Neutrophil (primary cell): ENCODE results near the gene TNIP1.
A peak's percentile ranks its signal among the peaks of the same experiment; 100 is the strongest.

Experiments used
- H3K27ac ChIP-seq: fragments of 200-600 bp; sonication (generic); 2 replicates; pipeline ENCODE4 v1.5.1; 2016; ENCODE audit warnings: mild to moderate bottlenecking, moderate library complexity
- H3K27me3 ChIP-seq: fragments of 200-600 bp; sonication (generic); 2 replicates; pipeline ENCODE4 v1.6.0; 2016; ENCODE audit warnings: mild to moderate bottlenecking
- H3K36me3 ChIP-seq: fragments of 200-600 bp; sonication (generic); 2 replicates; pipeline ENCODE4 v1.5.1; 2017
- H3K4me1 ChIP-seq, 2 experiments: fragments of 200-600 bp in 1 of 2; sonication (generic) in 1 of 2; 1 replicate in 1 of 2; 2 replicates in 1 of 2; pipeline versions ENCODE4 v1.5.1 to v1.6.1; 2013 to 2016; ENCODE audit warnings: low read depth in 1 of 2, low read length in 1 of 2, mild to moderate bottlenecking in 1 of 2, moderate library complexity in 1 of 2; ENCODE audit not compliant: control insufficient read depth in 1 of 2, insufficient read depth in 1 of 2
- H3K4me3 ChIP-seq, 2 experiments: fragments of 200-600 bp in 1 of 2; sonication (generic) in 1 of 2; 1 replicate in 1 of 2; 2 replicates in 1 of 2; pipeline ENCODE4 v1.5.1; 2013 to 2016; ENCODE audit warnings: low read depth in 1 of 2, low read length in 1 of 2, mild to moderate bottlenecking in 1 of 2, moderate library complexity in 1 of 2
- H3K9me3 ChIP-seq: fragments of 200-600 bp; sonication (generic); 2 replicates; pipeline ENCODE4 v1.5.1; 2016
- TF ChIP-seq, protein P1 (sequence below): fragments of 200-600 bp; sonication (generic); IDR thresholded peaks from 2 replicates; pipeline ENCODE4 v1.5.1; 2016; ENCODE audit warnings: antibody characterized with exemption

The TNIP1 gene

GRCh38 chr5:151070449-151070848 is 10.4 kb downstream of the TNIP1 start:
- Histone ChIP-seq H3K36me3 (peaks cover 41% of the 10 kb centered on the region), H3K27me3 (no peaks in the 10 kb centered on the region), H3K4me1 (peaks cover 32 to 34% of the 10 kb centered on the region in 2 experiments), H3K9me3 (no peaks in the 10 kb centered on the region), H3K4me3 (no peak overlapping the region), H3K27ac (peak overlapping the region; percentile 56)
- TF ChIP-seq, protein P1, sequence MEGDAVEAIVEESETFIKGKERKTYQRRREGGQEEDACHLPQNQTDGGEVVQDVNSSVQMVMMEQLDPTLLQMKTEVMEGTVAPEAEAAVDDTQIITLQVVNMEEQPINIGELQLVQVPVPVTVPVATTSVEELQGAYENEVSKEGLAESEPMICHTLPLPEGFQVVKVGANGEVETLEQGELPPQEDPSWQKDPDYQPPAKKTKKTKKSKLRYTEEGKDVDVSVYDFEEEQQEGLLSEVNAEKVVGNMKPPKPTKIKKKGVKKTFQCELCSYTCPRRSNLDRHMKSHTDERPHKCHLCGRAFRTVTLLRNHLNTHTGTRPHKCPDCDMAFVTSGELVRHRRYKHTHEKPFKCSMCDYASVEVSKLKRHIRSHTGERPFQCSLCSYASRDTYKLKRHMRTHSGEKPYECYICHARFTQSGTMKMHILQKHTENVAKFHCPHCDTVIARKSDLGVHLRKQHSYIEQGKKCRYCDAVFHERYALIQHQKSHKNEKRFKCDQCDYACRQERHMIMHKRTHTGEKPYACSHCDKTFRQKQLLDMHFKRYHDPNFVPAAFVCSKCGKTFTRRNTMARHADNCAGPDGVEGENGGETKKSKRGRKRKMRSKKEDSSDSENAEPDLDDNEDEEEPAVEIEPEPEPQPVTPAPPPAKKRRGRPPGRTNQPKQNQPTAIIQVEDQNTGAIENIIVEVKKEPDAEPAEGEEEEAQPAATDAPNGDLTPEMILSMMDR = no peak

GRCh38 chr5:151068433-151069197 is 12.2 kb downstream of the TNIP1 start:
- peak overlapping the region; percentile 63 for H3K27ac ChIP-seq
- TF ChIP-seq, protein P1 = no peak
- H3K4me3 ChIP-seq = no peak overlapping the region
- H3K27me3 ChIP-seq = no peaks in the 10 kb centered on the region
- H3K36me3 ChIP-seq = peaks cover 48% of the 10 kb centered on the region
- H3K9me3 ChIP-seq = no peaks in the 10 kb centered on the region
- H3K4me1 ChIP-seq = peaks cover 45 to 48% of the 10 kb centered on the region in 2 experiments

DNA sequence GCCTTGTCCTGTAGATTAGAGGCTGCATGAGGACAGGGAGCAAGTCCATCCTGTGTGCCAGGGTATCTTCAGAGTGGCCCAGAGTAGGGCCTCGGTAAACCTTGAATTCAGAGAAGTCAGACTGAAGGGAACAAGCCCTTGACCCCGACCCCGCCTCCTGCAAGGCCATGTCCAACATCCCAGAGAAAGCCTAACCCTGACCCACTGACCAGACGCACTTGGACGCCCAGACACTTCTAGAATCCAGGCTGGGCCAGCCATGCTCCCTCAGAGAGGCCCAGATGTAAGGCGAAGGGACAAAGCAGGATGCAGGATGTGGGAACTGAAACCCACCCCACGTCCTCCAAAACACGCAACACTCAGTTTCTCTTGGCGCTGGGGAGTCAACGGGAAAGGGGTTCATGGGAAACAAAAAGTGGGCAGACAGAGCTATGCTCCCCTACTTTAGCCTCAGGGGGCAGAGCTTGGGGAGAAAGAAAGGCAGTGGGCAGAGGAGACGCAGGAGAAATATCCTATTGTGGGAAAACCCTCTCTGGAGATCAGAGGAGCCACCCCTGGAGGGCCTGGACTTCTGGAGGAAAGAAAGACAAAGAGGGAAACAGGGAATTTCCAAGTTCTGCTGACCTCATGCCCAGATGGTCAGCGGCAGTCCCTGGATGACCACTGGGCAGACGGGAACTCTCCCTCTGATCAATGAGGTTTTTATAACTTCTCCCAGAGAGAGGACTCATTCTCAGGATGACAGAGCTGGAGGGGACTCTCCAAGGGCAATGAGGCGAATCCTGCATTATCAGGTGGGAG is 13.0 kb downstream of the TNIP1 start:
- Histone ChIP-seq H3K27me3 (no peaks in the 10 kb centered on the region), H3K36me3 (peaks cover 54% of the 10 kb centered on the region), H3K9me3 (no peaks in the 10 kb centered on the region), H3K4me3 (no peak overlapping the region), H3K4me1 (peaks cover 49 to 56% of the 10 kb centered on the region in 2 experiments), H3K27ac (peak overlapping the region; percentile 63)
- TF ChIP-seq, protein P1 = no peak

- TF ChIP-seq, protein P1 = no peak
- no peaks in the 10 kb centered on the region for H3K9me3 ChIP-seq
- H3K4me1 ChIP-seq = peaks cover 56 to 59% of the 10 kb centered on the region in 2 experiments
- H3K27ac ChIP-seq = peak overlapping the region; percentile 63
- peaks cover 63% of the 10 kb centered on the region for H3K36me3 ChIP-seq
- H3K4me3 ChIP-seq = no peak overlapping the region
- H3K27me3 ChIP-seq = no peaks in the 10 kb centered on the region
Measured at GRCh38 chr5:151066920-151067319, 13.9 kb downstream of the TNIP1 start.

- Histone ChIP-seq H3K9me3 (no peaks in the 10 kb centered on the region), H3K27me3 (no peaks in the 10 kb centered on the region), H3K36me3 (peaks cover 65% of the 10 kb centered on the region), H3K4me1 (peaks cover 64 to 72% of the 10 kb centered on the region in 2 experiments), H3K4me3 (no peak overlapping the region), H3K27ac (peak overlapping the region; percentile 63)
- TF ChIP-seq, protein P1 = no peak
Measured at GRCh38 chr5:151065609-151066008, 15.2 kb downstream of the TNIP1 start.
